Measurements from ENCODE around the gene TMEM120B.
"Not testable (repeated sequence)": the region's sequence is repeated elsewhere in the genome, so short reads cannot be mapped to it uniquely, and the experiment has no call there.

Gene TMEM120B

DNA sequence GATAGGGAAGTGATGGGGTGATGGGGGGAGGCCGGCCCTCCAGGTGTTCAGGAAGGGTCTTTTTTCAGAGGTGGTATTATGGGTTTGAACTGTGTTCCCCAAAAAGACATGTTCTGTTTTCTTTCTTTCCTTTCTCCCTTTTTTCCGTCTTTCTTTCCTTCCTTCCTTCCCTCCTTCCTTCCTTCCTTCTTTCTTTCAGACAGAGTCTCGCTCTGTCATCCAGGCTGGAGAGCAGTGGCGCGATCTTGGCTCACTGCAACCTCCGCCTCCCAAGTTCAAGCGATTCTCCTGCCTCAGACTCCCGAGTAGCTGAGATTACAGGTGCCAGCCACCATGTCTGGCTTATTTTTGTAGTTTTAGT, 3.5 kb upstream of the TMEM120B start:
- DNase-seq (ENCODE audit: low read depth): not testable (repeated sequence)

DNA sequence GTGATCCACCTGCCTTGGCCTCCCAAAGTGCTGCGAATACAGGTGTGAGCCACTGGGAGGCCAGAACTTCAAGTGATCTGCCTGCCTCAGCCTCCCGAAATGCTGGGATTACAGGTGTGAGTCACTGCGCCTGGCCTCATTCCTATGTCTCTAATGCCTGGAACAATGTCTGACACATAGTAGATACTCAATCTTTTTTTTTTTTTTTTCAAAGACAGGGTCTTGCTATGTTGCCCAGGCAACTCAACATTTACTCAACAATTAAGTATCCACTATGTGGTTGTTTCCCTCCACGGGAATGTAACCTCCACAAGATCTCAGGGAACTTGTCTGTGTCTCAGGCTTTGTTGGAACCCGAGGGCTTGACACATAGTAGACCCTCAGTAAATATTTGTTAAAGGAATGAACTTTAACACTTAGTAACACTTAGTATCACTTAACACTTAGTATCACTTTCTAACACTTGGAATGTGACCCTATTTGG, 3.0 kb upstream of the TMEM120B start:
- DNase-seq (ENCODE audit: low read depth): no peak

DNA sequence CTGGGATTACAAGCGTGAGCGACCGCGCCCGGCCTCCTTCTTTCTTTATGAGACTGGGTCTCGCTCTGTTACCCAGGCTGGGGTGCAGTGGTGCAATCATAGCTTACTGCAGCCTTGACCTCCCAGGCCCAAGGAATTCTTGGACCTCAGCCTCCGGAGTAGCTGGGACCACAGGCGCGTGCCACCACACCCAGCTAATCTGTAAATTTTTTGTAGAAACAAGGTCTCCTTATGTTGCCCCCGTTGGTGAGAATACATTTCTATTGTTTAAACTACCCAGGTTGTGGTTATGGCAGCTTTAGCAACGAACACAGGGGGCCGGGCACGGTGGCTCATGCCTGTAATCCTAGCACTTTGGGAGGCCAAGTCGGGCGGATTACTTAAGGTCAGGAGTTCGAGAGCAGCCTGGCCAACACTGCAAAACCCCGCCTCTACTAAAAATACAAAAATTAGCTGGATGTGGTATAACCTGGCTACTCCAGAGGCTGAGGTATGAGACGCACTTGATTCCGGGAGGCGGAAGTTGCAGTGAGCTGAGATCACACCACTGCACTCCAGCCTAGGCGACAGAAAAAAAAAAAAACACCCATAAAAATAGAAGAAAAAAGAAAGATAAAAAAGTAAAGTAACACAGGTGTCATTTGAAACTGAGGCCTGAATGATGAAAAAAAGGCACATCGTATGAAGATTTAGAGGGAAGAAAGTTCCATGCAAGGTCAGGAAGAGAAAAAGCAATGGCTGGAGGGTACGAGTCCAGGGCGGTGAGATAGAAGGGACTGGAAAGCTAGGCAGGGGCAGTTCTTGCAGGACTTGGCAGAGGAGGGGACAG, 977 bp upstream of the TMEM120B start:
- no peak for DNase-seq (ENCODE audit: low read depth)

DNA sequence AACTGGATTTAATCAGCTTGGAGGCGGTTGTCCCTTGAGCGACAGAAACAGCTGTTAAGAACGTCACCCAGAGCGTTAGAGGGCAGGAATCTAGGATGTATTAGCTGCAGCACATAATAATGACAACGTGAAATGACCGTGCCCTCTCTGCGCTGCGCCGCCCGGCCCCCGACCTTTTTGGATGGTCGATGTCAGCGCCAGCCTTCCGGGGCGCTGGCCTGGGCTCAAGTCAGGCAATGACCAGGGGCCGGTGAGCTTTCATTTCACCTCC, 427 bp upstream of the TMEM120B start:
- DNase-seq (ENCODE audit: low read depth): peak; percentile 17

DNA sequence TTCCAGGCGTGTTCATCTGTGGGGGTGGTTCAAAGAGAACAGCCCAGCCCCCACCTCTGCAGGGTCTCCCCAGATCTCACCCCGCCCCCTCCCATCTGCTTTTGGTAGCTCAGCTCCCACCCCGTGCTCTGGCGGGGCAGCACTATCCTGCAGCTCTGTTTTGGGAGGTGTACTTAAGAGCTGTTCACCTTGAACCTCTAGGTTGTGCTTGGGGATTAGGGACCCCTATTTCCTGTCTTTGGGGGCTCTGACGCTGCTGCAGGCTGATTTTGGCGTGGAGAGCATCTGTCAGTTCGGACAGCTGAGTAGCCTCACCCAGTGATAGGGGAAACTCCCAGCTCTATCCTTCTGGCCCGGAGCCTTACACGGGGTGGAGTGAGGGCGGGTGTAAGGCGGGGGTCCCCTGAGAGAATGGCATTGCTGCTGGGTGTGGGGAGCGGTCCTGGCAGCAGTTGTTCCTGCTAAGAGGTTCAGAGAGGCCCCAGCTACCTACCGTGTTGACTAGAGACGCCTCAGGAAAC, 765 bp downstream of the TMEM120B start:
- no peak for DNase-seq (ENCODE audit: low read depth)

DNA sequence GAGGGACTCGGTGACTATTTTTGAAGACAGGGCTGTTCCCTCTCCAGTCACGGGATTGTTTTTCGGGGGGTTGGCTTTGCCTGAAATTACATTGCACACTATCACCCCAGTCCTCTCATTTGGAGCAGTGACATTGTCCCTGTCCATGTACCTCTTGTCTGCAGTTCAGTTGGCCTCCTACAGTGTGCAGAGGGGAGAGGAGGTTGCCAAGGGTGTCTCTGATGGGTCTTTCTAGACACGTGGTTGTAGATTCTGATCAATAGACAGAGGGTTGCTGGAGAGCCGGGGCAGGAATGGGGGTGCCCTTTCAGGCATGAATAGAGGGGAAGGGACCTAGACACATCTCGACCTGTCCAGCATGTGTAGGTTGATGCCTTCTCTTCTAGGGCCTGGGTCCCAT, 1.2 kb downstream of the TMEM120B start:
- DNase-seq (ENCODE audit: low read depth): no peak

DNA sequence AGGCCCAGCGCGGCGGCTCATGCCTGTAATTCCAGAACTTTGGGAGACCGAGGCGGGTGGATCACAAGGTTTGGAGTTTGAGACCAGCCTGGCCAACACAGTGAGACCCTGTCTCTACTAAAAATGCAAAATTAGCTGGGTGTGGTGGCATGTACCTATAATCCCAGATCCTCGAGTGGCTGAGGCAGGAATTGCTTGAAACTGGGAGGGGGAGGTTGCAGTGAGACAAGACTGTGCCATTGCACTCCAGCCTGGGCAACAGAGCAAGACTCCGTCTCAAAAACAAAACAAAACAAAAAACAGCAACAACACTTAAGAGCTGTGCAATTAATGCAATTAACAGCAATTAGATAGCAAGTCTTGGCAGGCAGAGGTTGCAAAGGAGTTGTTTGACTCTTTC, 2.5 kb downstream of the TMEM120B start:
- DNase-seq (ENCODE audit: low read depth): not testable (repeated sequence)

DNA sequence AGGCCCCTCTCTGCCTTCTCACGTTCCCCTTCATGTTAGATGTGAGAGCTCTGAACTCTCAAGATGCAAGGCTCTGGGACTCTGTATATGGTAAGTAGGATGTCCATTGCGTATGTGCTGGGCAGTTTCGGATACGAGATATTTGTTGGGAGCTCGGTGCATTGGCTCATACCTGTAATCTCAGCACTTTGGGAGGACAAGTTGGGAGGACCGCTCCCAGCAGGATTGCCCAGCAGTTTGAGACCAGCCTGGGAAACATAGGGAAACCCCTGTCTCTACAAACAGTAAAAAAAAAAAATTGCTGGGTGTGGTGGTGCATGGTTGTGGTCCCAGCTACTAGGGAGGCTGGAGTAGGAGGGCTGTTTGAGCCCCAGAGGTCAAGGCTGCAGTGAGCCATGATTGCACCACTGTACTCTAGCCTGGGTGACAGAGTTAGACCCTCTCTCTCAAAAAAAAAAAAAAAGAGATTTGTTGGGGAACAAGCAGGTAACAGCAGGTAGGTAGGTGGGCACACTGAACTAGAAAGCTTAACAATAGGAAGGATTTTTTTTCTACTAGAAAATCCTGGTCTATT, 3.4 kb downstream of the TMEM120B start:
- no peak for DNase-seq (ENCODE audit: low read depth)

DNA sequence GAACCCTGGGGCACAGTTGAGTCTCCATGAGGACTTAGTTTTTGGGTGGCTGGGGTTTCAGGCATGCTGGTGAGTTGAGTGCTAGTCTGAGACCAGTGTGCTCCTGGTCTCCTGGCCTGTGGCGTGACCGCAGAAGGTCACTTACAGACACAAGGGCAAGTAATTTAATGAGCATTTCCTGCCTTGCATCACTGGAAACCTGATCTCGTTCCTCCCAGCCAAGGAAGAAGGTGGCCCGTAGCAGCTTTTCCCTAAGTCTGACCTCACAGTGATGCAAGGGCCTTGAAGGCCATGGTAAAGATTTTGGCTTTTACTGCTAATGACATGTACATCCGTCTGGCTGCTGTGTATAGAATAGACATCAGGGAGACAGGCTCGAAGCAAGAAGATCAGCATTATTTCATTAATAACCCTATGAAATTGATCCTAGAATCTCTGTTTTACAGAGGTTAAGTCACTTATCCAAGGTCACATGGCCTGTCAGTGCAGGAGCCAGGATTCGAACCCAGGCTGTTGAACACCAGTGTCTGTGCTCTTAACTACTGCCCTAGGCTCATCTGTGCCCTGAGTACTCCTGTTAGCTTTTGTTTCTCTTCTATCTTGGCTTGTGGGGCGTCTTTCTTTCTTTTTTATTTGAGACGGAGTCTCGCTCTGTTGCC, 4.6 kb downstream of the TMEM120B start:
- no peak for DNase-seq (ENCODE audit: low read depth)

DNA sequence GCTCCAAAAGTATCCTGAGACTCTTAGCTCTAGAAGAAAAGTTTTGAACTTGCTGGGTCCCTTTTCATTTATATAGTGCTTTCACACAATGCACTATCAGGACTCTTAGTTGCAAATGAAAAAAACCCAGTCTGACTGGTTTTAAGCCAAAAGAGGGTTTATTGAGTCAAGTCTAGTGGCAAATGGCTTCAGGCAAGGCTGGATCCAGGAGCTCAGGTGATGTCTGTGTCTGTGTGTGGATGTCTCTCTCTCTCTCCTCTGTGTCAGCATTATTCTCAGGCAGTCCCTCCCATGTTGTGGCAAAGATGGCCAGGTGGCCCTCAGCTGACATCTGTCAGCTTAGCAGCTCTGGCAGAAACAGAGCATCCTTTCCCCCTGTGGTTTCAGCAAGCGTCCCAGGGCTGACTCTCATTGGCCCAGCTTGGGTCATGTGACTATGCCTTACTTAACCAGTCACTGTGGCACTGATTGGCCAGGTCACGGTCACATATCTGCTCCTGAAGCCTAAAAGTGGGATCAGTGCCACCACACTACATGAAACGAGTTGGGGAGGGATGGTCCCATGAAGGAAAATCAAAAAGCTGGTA, 6.2 kb downstream of the TMEM120B start:
- DNase-seq (ENCODE audit: low read depth): no peak

DNA sequence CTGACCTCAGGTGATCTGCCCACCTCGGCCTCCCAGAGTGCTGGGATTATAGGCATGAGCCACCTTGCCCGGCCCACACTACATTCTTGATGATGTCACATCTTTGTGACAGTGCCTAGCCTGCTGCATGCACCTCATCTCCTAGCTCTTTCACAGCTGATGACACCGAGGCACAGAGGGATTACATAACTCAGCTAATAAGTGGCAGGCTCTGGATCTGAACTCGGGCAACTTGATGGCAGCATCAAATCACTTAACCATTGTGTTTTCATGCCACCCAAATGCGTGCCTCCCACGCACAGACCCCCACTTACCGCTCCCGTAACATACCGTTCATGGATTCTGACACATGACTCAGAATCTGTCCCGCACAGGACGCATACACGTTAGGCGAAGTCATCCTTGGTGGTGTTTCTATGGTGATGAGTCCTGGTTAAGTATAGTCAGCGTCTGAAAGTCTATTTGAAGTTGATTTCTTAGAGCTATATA, 7.4 kb downstream of the TMEM120B start:
- DNase-seq (ENCODE audit: low read depth): no peak

DNA sequence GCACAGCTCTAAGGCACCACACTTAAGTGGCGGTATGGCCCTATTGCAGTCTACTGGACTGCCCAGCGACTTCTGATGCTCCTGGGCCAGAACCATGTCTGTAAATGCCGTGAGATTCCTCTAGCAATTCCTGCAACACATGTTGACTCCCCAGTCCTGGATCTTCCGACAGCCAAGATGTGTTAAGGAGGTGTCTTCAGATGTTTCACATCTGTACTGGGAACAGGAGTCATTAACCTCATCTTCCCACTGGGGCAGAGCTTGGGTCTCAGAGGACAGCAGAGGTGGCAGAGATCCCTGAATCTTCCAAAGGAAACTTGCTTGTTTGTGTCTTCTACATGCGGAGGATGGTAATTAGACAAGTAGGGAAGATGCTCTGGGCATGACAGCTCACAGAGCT, 8.2 kb downstream of the TMEM120B start:
- no peak for DNase-seq (ENCODE audit: low read depth)

DNA sequence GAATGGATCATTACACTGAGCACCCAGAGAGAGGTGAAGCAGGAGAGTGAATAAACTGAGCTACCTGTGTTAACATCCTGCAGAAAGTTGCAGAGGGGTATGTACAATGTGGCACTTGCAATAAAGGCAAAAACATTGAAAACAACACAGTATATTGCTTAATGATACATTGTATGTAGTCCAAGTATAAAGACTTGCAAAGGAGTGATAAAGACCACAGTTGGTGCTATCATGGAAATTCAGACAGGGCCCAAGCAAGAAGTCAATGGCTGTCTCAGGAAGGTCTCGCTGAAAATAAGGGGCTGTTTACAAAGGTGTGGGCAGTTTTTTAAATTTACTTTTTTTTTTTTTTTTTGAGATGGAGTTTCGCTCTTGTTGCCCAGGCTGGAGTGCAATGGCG, 10.0 kb downstream of the TMEM120B start:
- no peak for DNase-seq (ENCODE audit: low read depth)

DNA sequence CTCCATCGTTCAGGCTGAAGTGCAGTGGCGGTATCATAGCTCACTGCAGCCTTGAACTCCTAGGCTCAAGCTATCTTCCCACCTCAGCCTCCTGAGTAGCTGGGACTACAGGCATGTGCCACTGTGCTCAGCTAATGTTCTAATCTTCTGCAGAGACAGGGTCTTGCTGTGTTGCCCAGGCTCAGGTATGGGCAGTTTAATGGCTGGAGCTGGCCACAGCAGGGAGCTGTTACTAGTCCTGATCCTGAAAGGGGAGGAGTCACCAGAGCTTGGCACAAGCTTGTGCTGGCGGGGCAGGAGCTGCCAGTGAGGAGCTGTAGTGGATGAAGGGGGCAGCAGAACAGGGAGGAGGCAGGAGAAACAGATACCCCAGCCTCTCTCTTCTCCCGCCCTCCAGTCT, 10.6 kb downstream of the TMEM120B start:
- no peak for DNase-seq (ENCODE audit: low read depth)

DNA sequence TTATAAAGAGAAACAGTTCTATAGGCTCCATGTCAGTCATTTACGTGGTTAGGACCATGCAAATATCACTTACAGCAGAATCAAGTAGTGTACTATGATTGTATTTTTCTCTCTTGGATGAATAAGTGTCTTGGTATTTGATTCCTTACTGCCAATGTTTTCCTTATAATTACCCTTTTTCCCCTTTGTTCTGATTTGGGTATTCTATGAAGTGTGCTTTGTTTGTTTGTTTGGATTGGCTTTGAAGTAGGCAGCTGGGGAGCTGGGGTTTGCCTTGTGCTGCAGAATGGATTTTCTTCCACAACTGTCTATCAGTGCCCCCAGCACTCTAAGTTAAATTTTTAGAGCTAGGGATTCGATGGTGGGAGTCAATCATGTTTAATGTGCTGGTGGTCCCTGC, 12.4 kb downstream of the TMEM120B start:
- no peak for DNase-seq (ENCODE audit: low read depth)

DNA sequence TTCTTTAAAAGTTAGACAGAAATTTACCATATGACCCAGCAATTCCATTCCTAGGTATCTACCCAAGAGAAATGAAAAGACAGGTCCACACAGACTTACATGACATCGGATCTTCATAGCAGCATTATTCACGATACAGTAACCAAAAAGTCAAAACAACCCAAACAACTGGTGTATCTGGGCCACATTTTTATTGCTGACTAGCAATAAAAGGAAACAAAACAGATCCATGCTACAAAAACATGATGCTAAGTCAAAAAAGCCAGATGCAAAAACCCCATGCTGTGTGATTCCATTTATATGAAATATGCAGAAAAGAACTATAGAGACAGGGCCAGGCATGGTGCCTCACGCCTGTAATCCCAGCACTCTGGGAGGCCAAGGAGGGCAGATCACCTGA, 12.9 kb downstream of the TMEM120B start:
- DNase-seq (ENCODE audit: low read depth): no peak

DNA sequence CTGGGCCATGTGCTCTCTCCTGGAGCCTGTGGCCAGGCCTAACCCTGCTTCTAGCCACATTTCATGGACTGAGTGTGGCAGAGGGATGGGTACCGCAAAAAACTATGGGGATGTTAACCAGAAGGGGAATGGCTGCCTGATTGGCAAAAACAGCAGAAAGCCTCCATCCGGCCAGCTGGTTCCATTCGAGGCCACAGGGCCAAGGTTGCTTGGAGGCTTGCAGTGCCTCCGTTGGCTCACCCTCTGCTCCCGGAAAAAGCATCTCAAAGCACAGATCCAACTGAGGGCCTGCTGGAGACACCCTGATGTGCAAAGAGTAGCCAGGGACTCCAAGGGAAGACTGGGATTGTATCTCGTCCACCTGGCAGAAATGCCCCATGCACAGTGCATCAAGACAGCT, 16.5 kb downstream of the TMEM120B start:
- DNase-seq (ENCODE audit: low read depth): no peak

DNA sequence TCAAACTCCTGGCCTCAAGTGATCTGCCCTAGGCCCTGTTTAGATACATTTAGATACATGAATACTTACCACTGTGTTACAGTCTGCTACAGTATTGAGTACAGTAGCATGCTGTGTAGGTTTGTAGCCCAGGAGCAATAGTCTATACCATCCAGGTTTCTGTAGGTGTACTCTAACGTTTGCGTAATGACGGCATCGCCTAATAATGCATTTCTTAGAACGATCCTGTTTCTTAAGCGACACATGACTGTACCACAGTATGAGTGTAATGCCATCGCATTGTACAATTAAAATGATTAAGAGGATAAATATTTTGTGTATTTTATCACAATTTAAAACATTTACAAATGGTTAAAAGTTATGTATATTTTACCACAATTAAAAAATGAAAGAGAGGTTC, 18.9 kb downstream of the TMEM120B start:
- no peak for DNase-seq (ENCODE audit: low read depth)

DNA sequence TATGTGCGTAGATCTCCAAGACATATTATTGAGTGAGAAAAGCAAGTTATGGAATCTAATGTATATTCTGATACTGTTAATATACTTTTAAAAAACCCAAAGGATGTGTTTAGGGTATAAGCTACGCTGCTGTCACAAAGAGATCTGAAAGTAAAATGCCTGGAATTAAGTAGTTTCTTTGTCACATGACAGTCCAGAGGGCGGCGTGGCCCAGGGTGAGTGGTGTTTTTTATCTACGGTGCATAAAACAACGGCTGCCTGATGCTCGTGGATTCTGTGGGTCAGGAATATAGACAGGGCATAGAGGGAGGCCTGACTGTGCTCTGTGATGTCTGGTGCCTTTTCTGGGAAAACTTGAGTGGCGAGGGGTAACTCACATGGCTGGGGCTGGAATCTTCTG, 21.3 kb downstream of the TMEM120B start:
- DNase-seq (ENCODE audit: low read depth): no peak

DNA sequence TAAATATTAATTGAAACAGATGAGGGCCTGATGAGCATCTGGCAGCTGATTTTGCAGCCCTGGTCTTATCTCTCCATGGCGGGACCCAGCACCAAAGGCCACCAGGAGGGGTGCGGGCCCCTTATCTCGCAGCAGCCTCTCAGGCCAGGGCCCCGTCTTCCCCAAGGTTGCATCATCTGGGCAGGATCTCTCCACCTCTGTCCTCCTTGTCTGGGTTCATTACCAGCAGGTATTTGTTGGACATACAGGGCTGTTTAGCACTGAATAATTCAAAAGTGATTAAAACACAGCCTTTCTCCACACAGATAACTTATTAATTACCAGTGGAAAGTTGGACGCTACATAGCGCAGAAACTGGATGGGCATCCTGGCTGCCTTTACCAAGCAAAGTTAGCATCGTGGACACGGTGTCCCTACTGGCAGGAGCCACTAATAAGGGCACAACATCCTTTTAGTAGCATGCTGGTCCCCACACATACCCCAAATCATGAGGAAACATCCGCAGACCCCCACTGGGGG, 25.8 kb downstream of the TMEM120B start:
- DNase-seq (ENCODE audit: low read depth): no peak

DNA sequence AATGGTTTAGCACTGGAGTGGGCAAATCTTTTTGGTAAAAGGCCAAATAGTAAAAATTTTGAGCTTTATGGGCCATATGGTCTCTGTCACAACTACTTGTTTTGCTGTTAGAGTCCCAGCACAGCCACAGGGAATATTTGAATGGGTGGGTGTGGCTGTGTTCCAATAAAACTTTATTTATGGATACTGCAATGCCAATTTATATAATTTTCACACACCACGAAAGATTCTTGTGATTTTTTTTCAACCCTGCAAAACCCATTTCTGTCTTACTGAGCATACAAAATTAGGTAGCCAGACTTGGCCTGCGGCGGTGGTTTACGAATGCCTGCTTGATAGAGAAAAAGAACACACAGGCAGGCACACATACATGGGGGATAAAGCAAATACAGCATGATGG, 28.3 kb downstream of the TMEM120B start:
- DNase-seq (ENCODE audit: low read depth): no peak

DNA sequence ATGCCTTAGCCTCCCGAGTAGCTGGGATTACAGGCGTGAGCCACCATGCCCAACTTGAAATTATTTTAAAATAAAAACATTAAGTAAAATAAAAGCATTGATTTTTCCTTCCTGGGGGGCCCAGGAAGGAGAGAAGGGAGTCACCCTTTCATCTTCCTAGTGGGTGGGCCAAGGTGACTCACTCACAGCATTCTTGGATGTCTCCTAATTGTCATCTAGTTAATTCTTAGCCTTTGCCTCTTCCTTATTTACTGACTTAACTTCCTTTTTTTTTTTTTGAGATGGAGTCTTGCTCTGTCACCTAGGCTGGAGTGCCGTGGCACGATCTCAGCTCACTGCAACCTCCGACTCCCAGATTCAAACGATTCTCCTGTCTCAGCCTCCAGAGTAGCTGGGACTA, 29.2 kb downstream of the TMEM120B start:
- no peak for DNase-seq (ENCODE audit: low read depth)

DNA sequence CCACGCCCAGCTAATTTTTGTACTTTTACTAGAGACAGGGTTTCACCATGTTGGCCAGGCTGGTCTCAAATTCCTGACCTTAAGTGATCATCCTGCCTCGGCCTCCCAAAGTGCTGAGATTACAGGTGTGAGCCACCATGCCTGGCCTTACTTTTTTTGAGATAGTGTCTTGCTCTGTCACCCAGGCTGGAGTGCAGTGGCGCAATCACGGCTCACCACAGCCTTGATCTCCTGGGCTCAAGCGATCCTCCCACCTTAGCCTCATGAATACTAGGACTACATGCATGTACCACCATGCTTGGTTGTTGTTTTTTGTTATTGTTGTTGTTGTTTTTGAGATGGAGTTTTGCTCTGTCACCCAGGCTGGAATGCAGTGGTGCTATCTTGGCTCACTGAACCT, 33.0 kb downstream of the TMEM120B start:
- DNase-seq (ENCODE audit: low read depth): not testable (repeated sequence)

Measured in CMK (cell line).